Fibroblast of the conjunctiva (primary cell): ENCODE results near the gene ZNF335.

Experiments used
- DNase-seq: peaks from one replicate; pipeline ENCODE4 v3.0.0-alpha.2; 2010; ENCODE audit warnings: low read depth

Gene ZNF335

DNA sequence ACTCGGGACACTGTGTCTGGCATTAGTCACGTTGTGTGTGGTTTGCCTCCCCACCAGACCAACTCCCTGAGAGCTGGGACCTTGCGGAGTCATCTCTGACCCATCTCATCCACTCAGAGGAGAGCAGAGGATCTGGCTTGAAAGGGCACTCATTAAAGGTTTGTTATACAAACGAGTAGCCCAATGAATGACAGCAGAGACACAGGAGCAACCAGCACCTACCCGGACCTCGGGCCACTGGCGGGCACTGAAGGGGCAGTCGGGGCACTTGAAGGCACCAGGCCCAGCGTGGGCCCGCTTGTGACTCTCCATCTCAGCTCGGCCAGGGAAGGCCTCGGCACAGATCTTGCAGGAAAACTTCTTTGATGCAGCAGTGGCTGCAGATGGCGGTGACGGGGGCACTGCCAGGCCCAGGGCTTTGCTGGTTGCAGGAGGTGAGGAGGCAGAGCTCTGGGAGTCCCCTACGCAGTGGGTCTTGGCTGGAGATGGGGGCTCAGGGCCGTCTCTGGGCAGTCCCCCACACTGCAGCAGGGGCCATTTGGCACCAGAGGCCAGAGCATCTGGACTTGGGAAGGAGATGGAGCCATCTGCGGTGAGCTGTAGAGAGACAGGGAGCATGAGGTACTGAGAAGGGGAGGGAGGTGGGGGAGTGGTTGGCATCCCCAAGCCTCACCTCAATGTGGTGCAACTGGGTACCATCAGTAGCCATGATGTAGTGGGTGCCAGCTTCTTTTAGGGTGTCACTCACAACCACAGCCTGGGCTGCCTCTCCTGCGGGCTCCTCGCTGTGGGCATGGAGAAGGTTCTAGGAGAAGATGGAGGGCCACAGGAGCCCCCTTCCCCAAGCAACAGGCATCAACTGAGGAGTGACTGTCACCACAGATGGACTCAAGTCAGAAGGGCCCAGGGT lies 19.8 kb downstream of the ZNF335 start:
- DNase-seq = no peak

DNA sequence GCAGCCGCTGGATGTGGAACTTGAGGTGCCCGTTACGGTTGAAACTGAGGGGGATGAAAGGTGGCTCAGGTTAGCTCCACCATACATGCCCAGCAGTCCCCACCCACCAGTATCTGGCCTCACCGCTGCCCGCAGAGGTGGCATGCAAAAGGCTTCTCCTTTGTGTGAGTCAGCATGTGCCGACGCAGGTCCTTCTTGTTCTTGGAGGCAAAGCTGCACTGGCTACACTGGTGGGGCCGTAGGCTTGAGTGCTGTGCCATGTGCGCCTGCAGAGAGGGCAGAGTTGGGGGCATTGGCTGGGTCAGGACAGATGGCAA lies 21.7 kb downstream of the ZNF335 start:
- no peak for DNase-seq

DNA sequence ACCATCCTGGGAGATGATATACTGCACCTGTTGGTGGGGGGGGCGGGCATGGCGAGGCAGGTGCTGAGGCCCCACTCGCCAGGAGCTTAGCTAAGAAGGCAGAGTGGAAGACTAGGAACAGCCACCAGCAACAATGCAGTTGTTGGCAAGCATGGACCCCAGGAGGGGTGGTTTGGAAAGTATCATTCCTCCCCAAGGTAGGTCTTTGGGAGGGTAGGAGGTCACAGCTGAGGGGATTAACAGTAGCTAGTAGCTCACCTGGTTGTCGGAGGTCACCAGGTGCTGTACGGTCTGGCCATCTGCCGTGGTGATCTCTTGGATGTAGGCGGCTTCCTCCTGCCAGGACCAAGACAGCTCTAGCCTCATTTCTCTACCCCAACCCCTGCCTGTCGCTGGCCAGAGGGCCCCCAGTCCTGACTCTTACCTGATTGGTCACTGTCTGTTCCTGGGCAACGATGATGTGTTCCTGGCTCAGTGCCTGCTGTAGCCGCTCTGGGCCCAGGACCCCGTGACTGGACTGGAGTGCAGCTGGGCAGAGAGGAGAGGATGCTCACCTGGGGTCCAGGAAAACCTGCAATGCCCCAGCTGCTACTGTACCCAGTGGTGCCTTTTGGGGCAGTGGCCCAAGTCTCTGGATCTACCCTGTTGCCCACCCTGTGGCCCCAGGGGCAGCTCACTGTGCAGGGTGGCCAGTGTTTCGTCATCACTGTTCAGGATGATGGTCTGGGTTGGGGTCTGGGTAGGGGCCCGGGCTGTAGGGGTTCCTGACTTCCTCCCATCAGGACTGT lies 22.3 kb downstream of the ZNF335 start:
- DNase-seq = no peak

DNA sequence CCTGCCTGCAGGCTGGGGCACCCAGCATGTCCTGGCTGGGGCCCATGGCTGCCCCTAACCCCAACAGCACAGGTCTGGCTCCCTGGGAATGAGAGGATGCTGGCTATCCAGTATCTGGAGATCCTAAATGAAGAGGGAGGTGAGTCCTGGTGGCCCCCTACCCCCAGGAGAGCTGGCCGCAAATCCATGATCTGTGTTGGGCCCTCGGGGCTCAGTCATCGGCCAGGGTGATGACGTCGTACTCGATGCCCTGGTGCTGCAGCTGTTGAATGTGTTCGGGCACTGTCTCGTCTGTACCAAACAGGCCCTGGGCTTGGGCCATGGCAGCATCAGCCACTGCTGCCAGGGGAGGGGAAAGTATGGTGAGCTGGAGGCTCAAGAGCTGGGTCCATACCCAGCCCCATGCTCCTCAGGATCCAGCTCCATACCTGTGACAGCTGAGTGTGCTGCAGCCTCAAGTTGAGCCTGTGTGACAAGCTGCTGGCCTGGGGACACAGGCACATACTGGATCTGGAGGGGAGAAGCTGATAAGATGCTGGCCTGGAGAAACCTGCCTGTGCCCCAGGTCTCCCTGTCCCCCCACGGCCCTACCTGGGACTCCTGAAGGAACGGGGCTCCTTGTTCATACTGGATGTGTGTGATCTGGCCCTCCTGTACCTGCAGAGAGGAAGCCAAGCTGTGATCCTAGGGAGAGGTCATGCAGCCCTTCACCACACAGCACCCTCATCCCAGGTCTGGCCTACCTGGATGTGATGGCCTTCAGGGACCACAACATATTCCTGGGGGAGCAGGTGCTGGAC lies 23.1 kb downstream of the ZNF335 start:
- DNase-seq = no peak

DNA sequence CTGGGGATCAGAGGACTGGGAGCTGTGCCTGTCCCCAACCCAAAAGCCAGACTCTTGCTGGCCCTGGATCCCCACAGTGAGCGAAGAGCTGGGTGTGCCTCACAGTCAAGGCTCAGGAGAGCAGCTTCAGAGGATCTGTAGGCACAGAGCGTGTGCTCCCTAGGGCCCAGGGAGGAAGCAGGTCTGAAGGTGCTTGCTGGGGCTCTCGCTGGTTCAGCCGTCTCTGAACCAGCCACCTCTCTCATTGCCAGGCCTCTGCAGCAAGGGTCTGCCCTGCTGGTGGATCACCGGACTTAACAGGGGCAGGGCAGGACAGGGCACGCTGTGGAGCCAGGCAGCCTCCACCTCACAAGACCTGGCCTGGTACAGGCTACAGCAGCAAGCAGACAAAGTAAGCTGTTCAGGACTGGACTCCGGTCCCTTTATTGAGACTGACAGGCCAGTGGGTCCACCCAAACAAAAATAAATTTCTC lies 23.7 kb downstream of the ZNF335 start:
- DNase-seq = no peak

DNA sequence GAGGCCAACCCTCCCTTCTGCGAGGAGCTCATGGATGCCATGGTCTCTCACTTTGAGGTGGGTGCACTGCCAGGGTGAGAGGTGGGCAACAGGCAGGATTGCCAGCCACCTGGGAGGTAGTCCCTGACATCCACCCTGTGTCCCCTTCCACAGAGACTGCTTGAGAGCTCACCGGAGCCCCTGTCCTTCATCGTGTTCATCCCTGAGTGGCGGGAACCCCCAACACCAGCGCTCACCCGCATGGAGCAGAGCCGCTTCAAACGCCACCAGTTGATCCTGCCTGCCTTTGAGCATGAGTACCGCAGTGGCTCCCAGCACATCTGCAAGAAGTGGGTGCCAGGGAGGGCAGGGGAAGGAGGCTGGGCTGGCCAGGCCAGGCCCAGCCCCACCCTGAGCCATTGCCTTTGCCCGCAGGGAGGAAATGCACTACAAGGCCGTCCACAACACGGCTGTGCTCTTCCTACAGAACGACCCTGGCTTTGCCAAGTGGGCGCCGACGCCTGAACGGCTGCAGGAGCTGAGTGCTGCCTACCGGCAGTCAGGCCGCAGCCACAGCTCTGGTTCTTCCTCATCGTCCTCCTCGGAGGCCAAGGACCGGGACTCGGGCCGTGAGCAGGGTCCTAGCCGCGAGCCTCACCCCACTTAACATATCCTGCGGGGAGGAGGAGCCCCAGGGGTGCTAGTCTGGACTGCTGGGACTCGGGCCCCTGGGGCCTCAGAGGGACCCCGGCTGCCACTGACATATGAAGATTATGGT lies 24.7 kb downstream of the ZNF335 start:
- no peak for DNase-seq

DNA sequence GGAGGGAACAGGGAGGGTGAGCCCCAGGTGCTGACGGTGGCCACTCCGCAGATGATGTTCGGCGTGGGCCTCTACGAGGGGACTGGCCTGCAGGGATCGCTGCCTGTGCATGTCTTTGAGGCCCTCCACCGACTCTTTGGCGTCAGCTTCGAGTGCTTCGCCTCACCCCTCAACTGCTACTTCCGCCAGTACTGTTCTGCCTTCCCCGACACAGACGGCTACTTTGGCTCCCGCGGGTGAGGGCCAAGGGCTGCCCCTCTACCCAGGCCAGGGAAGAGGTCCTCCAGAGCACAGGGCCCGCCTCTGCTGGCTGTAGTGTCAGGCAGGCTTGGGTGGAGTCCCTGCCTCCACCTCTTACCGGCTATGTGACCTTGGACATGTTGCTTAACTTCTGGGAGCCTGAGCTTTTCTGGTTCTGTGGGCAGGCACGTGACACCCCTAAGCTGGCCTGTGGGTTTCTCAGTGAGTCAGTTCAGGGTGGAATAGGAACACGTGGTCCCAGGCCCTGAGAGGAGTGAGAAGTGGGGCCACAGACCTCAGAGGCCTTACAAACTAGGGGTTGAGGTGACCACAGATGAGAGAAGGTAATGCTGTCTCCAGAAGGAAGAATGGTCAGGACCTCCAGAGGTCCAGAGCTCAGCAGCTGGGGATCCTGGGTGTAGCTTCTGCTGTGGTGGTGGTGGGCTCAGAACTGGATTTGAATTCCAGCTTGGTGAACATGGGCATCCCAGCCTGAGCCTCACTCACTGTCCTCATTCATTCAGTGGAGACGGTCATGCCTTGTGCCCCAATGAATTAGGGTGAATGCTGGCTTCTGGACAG lies 25.6 kb downstream of the ZNF335 start:
- peak; percentile 49 for DNase-seq

DNA sequence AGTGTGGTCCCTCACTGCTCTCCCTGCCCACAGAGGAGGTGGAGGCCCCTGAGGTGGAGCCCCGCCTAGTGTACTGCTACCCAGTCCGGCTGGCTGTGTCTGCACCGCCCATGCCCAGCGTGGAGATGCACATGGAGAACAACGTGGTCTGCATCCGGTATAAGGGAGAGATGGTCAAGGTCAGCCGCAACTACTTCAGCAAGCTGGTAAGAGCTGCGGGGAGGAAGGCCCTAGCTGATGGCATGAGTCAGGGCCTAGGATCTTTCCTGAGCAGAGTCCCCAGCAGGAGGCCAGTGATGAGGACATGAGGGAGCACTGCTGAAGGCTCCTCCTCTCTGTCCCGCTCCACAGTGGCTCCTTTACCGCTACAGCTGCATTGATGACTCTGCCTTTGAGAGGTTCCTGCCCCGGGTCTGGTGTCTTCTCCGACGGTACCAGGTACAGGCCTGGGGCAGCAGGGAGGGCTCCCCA lies 26.3 kb downstream of the ZNF335 start:
- DNase-seq = no peak

DNA sequence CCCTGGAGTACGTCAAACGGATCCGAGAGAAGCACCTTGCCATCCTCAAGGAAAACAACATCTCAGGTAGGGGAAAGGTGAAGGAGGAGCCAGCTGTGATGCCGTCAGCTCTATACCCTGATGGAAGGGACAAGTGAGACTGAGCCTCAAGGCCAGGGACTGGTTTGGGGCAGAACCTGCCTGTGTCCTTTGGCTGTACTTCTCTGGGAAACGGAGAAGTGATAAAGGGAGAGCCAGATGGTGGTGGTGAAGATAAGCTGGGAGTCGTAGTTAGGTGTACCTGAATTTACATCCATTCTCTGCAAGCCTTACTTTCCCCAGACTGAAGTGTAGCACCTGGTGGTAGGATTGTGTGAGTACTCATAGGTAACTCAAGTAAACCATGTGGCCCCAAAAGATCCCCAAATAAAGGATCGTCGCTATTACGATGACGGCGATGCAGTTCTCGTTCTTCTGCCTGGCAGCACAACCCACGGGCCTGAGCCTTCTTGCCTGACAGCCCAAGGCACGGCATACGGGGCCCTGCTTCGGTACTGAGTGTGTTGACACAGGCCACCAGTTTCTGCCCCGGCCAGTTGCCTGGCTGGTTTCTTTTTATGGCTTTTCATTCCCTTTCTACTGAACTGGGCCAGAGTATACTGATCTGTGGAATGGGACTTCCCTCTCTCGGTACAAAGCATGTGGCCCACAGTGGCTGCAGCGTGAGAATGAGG lies 26.9 kb downstream of the ZNF335 start:
- no peak for DNase-seq

DNA sequence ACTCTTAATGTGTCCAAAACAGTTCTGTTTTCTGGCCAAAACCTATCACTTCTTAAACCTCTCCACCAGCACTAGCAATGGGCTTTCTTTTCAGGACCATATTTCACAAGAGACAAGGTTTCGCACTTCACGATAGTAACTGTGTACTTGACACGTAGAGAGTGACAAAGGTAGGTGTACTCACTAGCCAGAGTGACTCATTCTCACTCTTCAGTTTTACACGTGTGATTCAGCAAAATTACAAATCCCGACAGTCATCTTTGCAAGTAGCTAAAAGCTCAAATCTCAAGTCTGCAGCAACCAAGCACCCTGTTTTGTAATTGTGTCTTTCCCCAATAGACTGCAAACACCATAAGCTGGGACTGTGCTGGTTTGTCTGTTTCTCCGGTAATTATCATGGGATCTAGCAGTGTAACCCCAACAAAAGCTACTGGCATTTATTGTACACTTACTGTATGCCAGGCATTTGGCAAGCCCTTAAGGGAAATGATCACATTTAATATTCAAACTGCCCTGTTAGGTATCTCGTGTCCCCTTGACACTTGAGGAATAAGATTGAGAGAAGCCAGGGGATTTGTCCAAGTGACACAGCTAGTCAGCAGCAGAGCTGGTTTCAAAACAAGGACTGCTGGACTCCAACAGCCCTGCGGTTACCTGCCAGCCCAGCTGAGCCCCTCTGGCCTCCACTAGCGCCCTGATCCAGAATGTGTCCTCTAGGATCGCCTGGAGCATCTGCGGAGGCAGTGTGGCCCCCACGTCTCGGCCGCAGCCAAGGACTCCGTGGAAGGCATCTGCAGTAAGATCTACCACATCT lies 27.6 kb downstream of the ZNF335 start:
- no peak for DNase-seq

DNA sequence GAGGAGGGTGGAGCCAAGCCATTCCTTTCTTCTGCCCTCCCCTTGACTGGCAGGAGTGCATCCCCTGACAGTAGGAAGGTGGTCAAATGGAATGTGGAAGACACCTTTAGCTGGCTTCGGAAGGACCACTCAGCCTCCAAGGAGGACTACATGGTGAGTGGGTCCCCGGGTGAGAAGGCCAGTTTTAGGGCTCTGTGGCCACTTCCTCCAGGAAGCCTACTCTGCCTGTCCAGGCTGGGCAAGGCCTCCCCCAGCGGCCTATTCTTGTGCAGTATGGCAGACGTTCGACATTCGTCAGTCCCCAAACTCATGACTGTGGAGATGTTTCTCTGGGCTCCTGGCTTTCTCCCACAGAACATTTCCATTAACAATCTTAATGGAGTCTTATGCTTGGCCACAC lies 28.4 kb downstream of the ZNF335 start:
- DNase-seq = no peak

DNA sequence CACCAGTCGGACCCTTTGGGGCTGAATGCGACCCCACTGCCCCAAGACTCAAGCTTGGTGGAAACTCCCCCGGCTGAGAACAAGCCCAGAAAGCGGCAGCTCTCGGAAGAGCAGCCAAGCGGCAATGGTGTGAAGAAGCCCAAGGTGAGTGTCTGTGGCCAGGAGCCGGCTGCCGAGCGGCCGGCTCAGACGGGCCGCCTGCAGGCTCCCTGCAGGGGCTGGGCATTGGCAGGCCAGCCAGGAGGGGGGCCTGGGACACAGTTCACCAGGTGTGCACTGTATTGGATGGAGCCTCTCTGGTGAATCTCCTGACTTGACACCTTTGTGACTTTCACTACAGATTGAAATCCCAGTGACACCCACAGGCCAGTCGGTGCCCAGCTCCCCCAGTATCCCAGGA lies 31.5 kb downstream of the ZNF335 start:
- DNase-seq = no peak

DNA sequence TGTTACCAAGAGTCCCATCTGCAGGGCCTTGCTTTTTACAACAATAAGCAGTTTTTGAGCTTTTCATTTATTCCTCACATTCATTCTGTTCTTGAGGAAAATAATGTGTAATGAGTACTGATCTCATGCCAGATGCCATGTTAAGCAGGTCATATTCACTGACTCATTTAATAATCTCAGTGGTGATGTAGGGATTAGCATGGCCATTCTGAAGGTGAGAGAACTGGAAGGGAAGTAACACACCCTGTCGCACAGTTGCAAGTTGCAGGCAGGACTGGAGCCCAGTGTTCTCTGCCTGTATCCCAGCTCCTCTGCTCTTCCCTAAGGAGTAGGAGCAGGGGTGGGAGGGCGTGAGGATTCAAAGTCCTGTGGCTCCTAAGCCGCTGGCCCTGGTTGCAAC lies 31.9 kb downstream of the ZNF335 start:
- DNase-seq = no peak

DNA sequence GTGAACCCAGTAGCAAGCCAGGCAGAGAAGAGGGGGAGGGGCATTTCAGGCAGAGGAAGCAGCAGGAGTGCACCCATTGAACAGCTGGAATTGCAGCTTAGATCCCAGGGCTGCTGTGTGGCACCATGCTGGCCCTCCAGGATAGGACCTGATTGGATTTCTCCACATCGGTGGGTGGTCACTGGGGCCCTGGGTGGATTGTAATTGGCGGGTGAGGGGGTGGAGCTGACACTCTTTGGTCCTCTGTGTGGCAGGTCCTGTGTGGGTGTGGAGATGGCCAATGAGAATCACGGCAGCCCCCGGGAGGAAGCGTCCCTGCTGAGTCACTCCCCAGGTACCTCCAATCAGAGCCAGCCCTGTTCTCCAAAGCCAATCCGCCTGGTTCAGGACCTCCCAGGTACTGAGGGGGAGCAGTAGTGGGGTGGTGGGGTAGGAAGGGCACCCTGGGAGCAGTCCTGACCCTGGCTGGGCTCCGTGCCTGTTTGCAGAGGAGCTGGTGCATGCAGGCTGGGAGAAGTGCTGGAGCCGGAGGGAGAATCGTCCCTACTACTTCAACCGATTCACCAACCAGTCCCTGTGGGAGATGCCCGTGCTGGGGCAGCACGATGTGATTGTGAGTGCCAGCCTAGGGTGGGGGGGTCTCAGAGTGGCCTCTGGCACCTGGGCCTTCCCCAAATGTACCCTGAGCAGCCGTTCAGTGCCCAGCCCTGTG lies 33.1 kb downstream of the ZNF335 start:
- no peak for DNase-seq

DNA sequence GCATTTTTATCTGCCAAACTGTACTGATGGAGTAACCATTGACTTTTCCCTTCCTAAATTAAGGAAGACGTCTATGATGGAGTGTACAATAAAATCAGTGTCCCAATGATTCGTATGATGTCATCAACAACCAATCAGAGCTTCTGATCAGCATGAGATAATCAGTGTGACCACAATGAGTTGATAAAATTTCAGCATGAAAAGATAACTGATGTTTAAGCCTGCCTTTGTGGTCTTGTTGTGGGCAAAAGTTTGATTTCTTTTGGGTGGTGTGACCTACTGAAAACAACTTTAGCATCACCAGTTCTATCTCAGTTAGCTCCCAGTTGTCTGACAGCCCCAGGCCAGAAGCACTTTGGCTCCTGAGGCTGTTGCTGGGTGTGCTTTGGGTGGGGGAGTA lies 34.2 kb downstream of the ZNF335 start:
- DNase-seq = no peak

DNA sequence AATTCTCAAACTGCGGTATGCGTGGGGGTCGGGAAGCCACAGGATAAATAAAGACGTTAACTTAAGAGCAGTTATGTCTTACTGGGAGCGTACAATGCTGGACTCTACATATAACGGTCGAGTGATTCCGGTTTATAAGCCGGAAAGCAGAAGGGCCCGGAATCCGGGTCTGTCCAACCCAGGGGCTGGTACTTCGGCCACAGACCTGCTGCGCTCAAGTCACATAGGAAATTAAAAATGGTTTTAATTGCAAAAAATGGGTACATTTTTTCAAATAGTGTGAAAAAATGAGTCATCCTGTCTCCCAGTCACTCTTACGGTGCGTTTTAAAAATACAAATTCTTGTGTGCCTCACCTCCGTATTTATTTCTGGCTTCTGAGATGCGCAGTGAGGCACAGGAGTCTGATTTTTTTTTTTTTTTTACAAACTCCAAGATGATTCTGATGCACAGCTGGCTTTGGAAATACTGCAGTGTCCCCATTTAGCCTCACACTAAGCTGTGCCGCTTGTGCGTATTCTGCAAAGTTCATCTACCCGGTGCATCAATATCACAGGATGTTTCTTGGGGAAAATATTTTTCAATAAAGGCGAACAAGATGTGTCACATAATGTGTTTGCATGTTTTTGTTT lies 36.5 kb downstream of the ZNF335 start:
- DNase-seq = no peak

DNA sequence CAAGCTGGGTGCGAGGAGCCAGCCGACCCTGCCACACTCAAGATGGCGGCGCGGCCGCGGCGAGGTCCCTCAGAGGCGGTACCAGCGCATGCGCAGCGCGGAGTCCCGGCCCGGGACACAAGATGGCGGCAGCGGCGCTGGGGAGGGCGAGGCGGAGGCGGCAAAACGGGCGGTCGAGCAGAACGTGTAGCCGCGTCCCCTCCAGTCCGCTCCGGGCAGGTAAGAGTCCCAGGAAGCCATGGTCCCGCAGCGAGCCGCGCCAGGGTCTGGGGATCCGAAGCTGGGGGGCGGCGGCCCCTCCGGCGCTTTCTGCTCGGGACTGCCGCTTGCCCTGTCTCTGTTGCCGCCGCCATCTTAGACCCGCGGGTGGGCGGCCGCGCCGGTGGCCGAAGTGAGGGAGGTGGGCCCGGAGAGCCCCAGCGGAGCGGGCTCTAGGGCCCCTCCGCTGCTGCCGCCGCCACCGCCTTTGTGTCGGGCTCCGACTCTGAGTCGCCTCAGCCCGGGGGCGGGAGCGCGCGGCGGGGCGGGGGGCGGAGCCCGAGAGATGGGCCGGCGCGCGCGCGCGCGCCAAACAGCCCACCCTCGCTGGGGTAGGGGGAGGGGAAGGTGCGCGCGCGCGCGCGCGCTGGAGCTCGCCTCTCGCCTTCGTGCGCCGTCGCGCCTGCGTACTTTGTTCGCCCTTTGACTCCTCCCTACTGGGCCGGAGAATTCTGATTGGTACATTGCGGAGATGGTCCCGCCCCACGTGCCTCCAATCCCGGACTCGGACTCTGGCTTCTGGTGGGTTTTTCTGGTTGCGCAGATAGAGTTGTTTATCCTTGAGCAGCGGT lies 37.2 kb downstream of the ZNF335 start, which contains the start of gene PCIF1:
Gene PCIF1, plus strand, starts transcription at position 98 of the 830 bp plus-strand sequence. CDS start 4,317 bp downstream, outside the sequence.
- DNase-seq = peak; percentile 94
